Transverse colon (tissue), 4 donors: Measurements from ENCODE around the gene SLC30A3. TPM values are rescaled to one million over a fixed set of nuclear protein-coding genes. Genes with fewer than 3 reads are reported as not detected.
"Not testable (repeated sequence)": the region's sequence is repeated elsewhere in the genome, so short reads cannot be mapped to it uniquely, and the experiment has no call there.

Source experiments
- DNase-seq: peaks from one replicate; pipeline ENCODE4 v3.0.0-alpha.2; 2019
- H3K27ac ChIP-seq, 4 donors: fragments of 200-600 bp; sonication (generic); 2 replicates each; pipeline ENCODE4 v1.5.1; 2016 to 2018; ENCODE audit warnings: inconsistent platforms in 4 of 4
- H3K27me3 ChIP-seq: fragments of 200-600 bp; sonication (generic); 2 replicates; pipeline ENCODE4 v1.5.1; 2017; ENCODE audit warnings: inconsistent platforms
- H3K36me3 ChIP-seq, 4 donors: fragments of 200-600 bp; sonication (generic); 2 replicates each; pipeline ENCODE4 v1.5.1; 2017 to 2019; ENCODE audit warnings: inconsistent platforms in 4 of 4
- H3K4me1 ChIP-seq, 4 donors: fragments of 200-600 bp; sonication (generic); 2 replicates each; pipeline ENCODE4 v1.5.1; 2017 to 2020; ENCODE audit warnings: inconsistent platforms in 4 of 4
- H3K4me3 ChIP-seq, 4 donors: fragments of 200-600 bp; sonication (generic); 1 replicate in 1 of 4; 2 replicates in 3 of 4; pipeline versions ENCODE4 v1.5.1 to v1.6.1; 2017 to 2019; ENCODE audit warnings: inconsistent platforms in 4 of 4
- H3K9me3 ChIP-seq, 2 donors: fragments of 200-600 bp; sonication (generic); 2 replicates each; pipeline ENCODE4 v1.5.1; 2017 to 2019; ENCODE audit warnings: inconsistent platforms in 2 of 2
- EP300 ChIP-seq: sonication (generic); formaldehyde crosslinking; IDR thresholded peaks from one replicate; pipeline ENCODE4 v1.6.1; 2017; ENCODE audit warnings: antibody characterized with exemption, low read depth
- POLR2A ChIP-seq: fragments of 450-650 bp; IDR thresholded peaks from one replicate; pipeline ENCODE4 v1.6.1; 2016; ENCODE audit warnings: antibody characterized with exemption, mild to moderate bottlenecking, moderate library complexity
- POLR2AphosphoS5 ChIP-seq, 3 donors: sonication (generic); formaldehyde crosslinking; IDR thresholded peaks; one replicate each; pipeline ENCODE4 v1.6.1; 2016; ENCODE audit warnings: antibody characterized with exemption in 3 of 3
- WGBS, 2 donors: methylation state at CpG; one replicate each; pipeline ENCODE4 v1.1.5; 2018; ENCODE audit warnings: low coverage in 1 of 2; 5-methylcytosine and 5-hydroxymethylcytosine counted together
- in situ Hi-C, 4 donors: fragments of 200-750 bp; cut with MboI; loops; one replicate each; pipeline versions ENCODE4 v1.15.0 to v1.15.1; 2017; ENCODE audit warnings: low sequenced_read_pairs in 3 of 4, low pct_ligation_motif_present in 1 of 4, low pct_unique_long_range_greater_than_20kb in 1 of 4
- intact Hi-C: fragments of 100-400 bp; cut with DNase I; formaldehyde crosslinking; loops from one replicate; pipeline ENCODE4 v1.15.1; 2023; ENCODE audit warnings: low total_unique reads
- total RNA-seq, 4 donors: library from RNA; depleted of rRNA; stranded (reverse); fragments of >200 nt; gene quantifications; one replicate each; pipeline ENCODE4 v1.1.0, GENCODE V29; 2016
- TF ChIP-seq, protein P1 (sequence below), 5 experiments: fragments of 200-600 bp in 3 of 5; fragments of 450-650 bp in 2 of 5; sonication (generic) in 3 of 5; IDR thresholded peaks; 1 replicate in 2 of 5; 2 replicates in 3 of 5; pipeline ENCODE4 v1.5.1; 2016 to 2017; ENCODE audit warnings: antibody characterized with exemption in 5 of 5, inconsistent platforms in 3 of 5, mild to moderate bottlenecking in 2 of 5, moderate library complexity in 1 of 5

Gene SLC30A3
- total RNA-seq, 4 donors from 2014 or later = 0.60 TPM; not detected in 3

GRCh38 chr2:27280826-27281225 is 18.0 kb upstream of the SLC30A3 start:
- peaks cover 44% of the 10 kb centered on the region for H3K27me3 ChIP-seq
- no peak for DNase-seq
- no peaks in the 10 kb centered on the region for H3K9me3 ChIP-seq
- TF ChIP-seq, protein P1, sequence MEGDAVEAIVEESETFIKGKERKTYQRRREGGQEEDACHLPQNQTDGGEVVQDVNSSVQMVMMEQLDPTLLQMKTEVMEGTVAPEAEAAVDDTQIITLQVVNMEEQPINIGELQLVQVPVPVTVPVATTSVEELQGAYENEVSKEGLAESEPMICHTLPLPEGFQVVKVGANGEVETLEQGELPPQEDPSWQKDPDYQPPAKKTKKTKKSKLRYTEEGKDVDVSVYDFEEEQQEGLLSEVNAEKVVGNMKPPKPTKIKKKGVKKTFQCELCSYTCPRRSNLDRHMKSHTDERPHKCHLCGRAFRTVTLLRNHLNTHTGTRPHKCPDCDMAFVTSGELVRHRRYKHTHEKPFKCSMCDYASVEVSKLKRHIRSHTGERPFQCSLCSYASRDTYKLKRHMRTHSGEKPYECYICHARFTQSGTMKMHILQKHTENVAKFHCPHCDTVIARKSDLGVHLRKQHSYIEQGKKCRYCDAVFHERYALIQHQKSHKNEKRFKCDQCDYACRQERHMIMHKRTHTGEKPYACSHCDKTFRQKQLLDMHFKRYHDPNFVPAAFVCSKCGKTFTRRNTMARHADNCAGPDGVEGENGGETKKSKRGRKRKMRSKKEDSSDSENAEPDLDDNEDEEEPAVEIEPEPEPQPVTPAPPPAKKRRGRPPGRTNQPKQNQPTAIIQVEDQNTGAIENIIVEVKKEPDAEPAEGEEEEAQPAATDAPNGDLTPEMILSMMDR (IDR thresholded peaks at IDR 0.05) = no peak
- TF ChIP-seq EP300 (no peak), POLR2AphosphoS5 (IDR thresholded peaks at IDR 0.05) (no peak), POLR2A (no peak)
- no peak overlapping the region for H3K27ac ChIP-seq
- WGBS, 2 donors = 60 to 61% methylated on average over 1 to 3 of the region's 3 CpGs
- H3K36me3 ChIP-seq = no peaks in the 10 kb centered on the region
- in situ Hi-C loops (loop anchor here (5.0 to 25.0 kb wide), 3 partner anchors 176 to 319 kb away; partner anchors contain the start of gene MAPRE3 (in 3 of the 4)), intact Hi-C loops (loop anchor here (2.0 to 10.0 kb wide), 2 partner anchors 182 to 316 kb away; no protein-coding TSS in a partner anchor)
- no peaks in the 10 kb centered on the region for H3K4me1 ChIP-seq
- no peak overlapping the region for H3K4me3 ChIP-seq

DNA sequence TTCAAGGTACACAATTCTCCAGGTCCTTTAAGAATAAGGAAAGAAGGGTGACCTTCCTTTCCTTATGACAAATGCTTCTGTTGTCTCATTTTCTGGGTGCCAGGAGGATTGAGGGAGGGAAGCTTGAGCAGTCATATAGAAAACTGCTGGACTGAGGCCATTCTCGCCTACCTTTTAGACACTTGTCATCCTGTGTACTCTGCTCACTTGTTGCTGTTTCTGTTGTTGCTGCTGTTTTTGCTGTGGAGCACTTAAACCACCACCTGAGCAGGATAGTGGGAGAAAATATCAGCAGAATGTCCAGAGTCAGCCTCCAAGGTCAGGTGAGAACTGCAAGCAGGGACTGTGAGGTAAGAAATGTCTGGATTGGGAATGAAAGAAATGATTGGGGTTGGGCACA is 15.2 kb upstream of the SLC30A3 start:
- H3K4me1 ChIP-seq = no peaks in the 10 kb centered on the region
- DNase-seq = no peak
- intact Hi-C loops = no loop called here
- H3K27me3 ChIP-seq = peaks cover 42% of the 10 kb centered on the region
- H3K36me3 ChIP-seq = no peaks in the 10 kb centered on the region
- H3K4me3 ChIP-seq = no peak overlapping the region
- 57 to 67% methylated on average over 1 of the region's 1 CpG for WGBS, 2 donors
- TF ChIP-seq POLR2A (no peak), EP300 (no peak), POLR2AphosphoS5 (IDR thresholded peaks at IDR 0.05) (no peak)
- TF ChIP-seq, protein P1 (IDR thresholded peaks at IDR 0.05) = no peak
- in situ Hi-C loops = loop anchor here (10.0 to 25.0 kb wide), 2 partner anchors 313 to 316 kb away; partner anchors contain the start of gene MAPRE3 (in 3 of the 4)
- H3K9me3 ChIP-seq = no peaks in the 10 kb centered on the region
- H3K27ac ChIP-seq = no peak overlapping the region

DNA sequence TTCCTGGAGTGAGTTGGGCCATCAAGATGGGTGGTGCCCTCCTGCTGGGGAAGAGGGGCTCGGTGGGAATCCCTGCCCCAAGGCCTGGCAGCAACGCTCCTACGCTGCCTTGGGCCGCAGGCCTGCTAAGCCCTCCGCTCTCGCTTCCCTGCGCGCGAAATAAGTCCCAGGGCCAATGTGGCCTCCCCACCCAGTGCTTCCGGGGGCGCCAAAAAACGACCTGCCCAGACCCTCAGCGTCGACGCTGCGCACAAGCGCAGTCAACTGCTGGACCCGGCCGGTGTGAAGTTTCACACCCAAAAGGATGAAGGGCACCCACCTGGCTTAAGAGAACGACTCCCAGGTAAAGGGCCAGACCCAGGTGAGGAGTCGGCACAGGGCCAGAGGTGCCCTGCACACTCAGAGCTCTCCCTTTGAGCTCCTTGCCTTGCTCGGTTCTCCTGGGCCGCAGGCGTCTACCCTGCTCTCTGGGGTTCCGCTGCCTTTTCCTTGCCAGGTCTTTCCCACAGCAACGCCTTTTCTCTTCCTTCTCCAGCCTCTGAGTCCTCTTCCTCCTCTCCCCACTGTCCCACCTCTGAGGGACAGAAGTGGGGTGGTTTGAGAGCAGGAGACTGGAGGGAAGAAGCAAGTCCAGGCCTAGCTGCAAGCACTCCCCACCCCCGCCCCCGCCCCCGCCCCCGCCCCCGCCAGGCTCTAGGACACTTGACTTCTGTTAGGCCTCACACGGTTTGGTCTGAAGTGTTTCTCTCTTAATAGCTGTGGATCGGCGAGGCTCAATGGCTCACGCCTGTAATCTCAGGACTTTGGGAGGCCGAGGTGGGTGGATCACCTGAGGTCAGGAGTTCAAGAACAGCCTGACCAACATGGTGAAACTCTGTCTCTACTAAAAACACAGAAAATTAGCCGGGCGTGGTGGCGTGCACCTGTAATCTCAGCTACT is 12.6 kb upstream of the SLC30A3 start, which contains the start of gene DNAJC5G:
TSS of gene DNAJC5G (plus strand) at position 223 of the 940 bp plus-strand sequence. CDS start 1,296 bp downstream, outside the sequence.
- H3K4me3 ChIP-seq = no peak within 1 kb of the TSS
- no peaks in the 10 kb centered on the region for H3K4me1 ChIP-seq
- in situ Hi-C loops (loop anchor here (10.0 to 25.0 kb wide), 2 partner anchors 311 to 313 kb away; partner anchors contain the start of gene MAPRE3 (in 3 of the 4)), intact Hi-C loops (no loop called here)
- peaks cover 42% of the 10 kb centered on the region for H3K27me3 ChIP-seq
- no peak within 1 kb of the TSS for H3K27ac ChIP-seq
- no peak for TF ChIP-seq POLR2AphosphoS5 (IDR thresholded peaks at IDR 0.05)
- no peak for TF ChIP-seq EP300
- TF ChIP-seq POLR2A = no peak
- TF ChIP-seq, protein P1 (IDR thresholded peaks at IDR 0.05) = no peak
- 82% methylated on average over 39 of the region's 39 CpGs; no CpG with 5 or more reads in 1 of the 2 donors for WGBS, 2 donors
- H3K9me3 ChIP-seq = no peaks in the 10 kb centered on the region
- DNase-seq = no peak
- no peaks in the 10 kb centered on the region for H3K36me3 ChIP-seq

DNA sequence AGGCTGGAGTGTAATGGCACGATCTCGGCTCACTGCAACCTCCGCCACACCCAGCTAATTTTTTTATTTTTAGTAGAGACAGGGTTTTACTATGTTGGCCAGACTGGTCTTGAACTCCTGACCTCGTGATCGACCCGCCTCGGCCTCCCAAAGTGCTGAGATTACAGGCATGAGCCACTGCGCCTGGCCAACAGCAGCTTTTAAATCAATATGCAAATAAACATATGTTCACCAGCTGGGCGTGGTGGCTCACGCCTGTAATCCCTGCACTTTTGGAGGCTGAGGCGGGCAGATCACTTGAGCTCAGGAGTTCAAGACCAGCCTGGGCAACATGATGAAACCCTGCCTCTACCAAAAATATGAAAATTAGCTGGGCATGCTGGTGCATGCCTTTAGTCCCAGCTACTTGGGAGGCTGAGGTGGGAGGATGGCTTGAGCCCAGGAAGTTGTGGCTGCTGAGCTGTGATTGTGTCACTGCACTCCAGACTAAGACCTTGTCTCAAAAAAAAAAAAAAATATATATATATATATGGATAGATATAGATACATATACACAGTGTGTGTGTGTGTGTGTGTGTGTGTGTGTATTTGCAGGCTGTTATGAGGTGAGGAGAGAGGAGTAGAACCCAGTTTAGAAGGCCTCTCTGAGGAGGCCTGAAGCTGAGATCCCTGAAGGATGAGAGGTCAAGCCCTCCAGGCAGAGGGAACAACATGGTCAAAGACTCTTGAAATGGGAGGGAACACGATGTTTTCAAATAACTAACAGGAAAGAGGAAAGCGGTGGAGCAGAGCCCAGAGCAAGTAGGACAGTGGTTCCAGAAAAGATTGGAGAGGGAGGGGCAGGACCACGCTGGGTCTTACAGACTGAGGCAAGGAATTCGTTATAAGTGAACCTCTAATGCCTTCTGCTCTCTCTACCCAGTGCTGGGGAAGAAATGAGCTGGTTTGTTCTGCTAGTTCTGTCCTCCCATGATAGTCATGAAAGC is 10.0 kb upstream of the SLC30A3 start:
- H3K27ac ChIP-seq, intact Hi-C loops, H3K4me1 ChIP-seq, H3K4me3 ChIP-seq, H3K9me3 ChIP-seq, H3K36me3 ChIP-seq, DNase-seq: not testable (repeated sequence)
- peaks cover 62% of the 10 kb centered on the region for H3K27me3 ChIP-seq
- in situ Hi-C loops = loop anchor here in 1 of 4 donors (10.0 kb wide), 1 partner anchor 308 kb away; no protein-coding TSS in a partner anchor
- WGBS, 2 donors = 66 to 80% methylated on average over 1 to 15 of the region's 15 CpGs
